Mesenchymal stem cell (in vitro differentiated cells and primary cell): ENCODE data around the gene PVALB.

Source experiments
- DNase-seq: peaks from one replicate; pipeline ENCODE4 v3.0.0-alpha.2; 2013
- H2AFZ ChIP-seq: one replicate; pipeline ENCODE4 v1.6.1; 2013; ENCODE audit warnings: low read depth, mild to moderate bottlenecking, control low read depth, inconsistent platforms, low read length, moderate library complexity
- H2AK5ac ChIP-seq: 2 replicates; pipeline ENCODE4 v1.6.1; 2013; ENCODE audit warnings: low read length, moderate library complexity, mild to moderate bottlenecking, inconsistent platforms; ENCODE audit not compliant: severe bottlenecking
- H2BK120ac ChIP-seq: one replicate; pipeline ENCODE4 v1.6.1; 2013; ENCODE audit warnings: low read depth, mild to moderate bottlenecking, inconsistent platforms, low read length, moderate library complexity
- H2BK12ac ChIP-seq, 2 experiments: one replicate each; pipeline ENCODE4 v1.6.1; 2013; ENCODE audit warnings: inconsistent platforms in 2 of 2, low read length in 2 of 2, mild to moderate bottlenecking in 2 of 2, moderate library complexity in 2 of 2, control low read depth in 1 of 2
- H2BK15ac ChIP-seq: one replicate; pipeline ENCODE4 v1.6.1; 2013; ENCODE audit warnings: mild to moderate bottlenecking, low read depth, inconsistent platforms; ENCODE audit not compliant: poor library complexity, severe bottlenecking
- H2BK5ac ChIP-seq: 2 replicates; pipeline ENCODE4 v1.6.1; 2013; ENCODE audit warnings: low read depth, mild to moderate bottlenecking, low read length, control low read depth, inconsistent platforms; ENCODE audit not compliant: poor library complexity, severe bottlenecking
- H3K14ac ChIP-seq, 2 experiments: one replicate each; pipeline ENCODE4 v1.6.1; 2013; ENCODE audit warnings: inconsistent platforms in 2 of 2, low read length in 2 of 2, control low read depth in 1 of 2, mild to moderate bottlenecking in 1 of 2, moderate library complexity in 1 of 2
- H3K18ac ChIP-seq, 2 experiments: one replicate each; pipeline ENCODE4 v1.6.1; 2013; ENCODE audit warnings: inconsistent platforms in 2 of 2, low read length in 2 of 2, control low read depth in 1 of 2, low read depth in 1 of 2, mild to moderate bottlenecking in 1 of 2
- H3K23ac ChIP-seq, 2 experiments: one replicate each; pipeline ENCODE4 v1.6.1; 2013; ENCODE audit warnings: inconsistent platforms in 2 of 2, low read length in 2 of 2, mild to moderate bottlenecking in 2 of 2, moderate library complexity in 2 of 2, control low read depth in 1 of 2
- H3K27ac ChIP-seq: 2 replicates; pipeline ENCODE4 v1.5.1; 2013; ENCODE audit warnings: mild to moderate bottlenecking, moderate library complexity, low read length, control low read depth, inconsistent platforms; ENCODE audit not compliant: poor library complexity, severe bottlenecking
- H3K27me3 ChIP-seq, 2 experiments: 2 replicates each; pipeline versions ENCODE4 v1.6.1 to v1.7.0; 2013; ENCODE audit warnings: low read length in 2 of 2, mild to moderate bottlenecking in 2 of 2, moderate library complexity in 2 of 2, control low read depth in 1 of 2, inconsistent platforms in 1 of 2; ENCODE audit not compliant: control insufficient read depth in 1 of 2, insufficient read depth in 1 of 2
- H3K36me3 ChIP-seq, 2 experiments: 2 replicates each; pipeline versions ENCODE4 v1.6.1 to v1.7.0; 2013; ENCODE audit warnings: low read length in 2 of 2, control low read depth in 1 of 2, inconsistent platforms in 1 of 2, low read depth in 1 of 2, mild to moderate bottlenecking in 1 of 2; ENCODE audit not compliant: insufficient read depth in 2 of 2, control insufficient read depth in 1 of 2
- H3K4ac ChIP-seq, 2 experiments: one replicate each; pipeline ENCODE4 v1.6.1; 2013; ENCODE audit warnings: inconsistent platforms in 2 of 2, low read length in 2 of 2, mild to moderate bottlenecking in 2 of 2, moderate library complexity in 2 of 2, control low read depth in 1 of 2, low read depth in 1 of 2
- H3K4me1 ChIP-seq: 2 replicates; pipeline ENCODE4 v1.6.1; 2013; ENCODE audit warnings: low read depth, low read length, control low read depth; ENCODE audit not compliant: control insufficient read depth, insufficient read depth
- H3K4me2 ChIP-seq: 2 replicates; pipeline ENCODE4 v1.6.1; 2013; ENCODE audit warnings: low read length, mild to moderate bottlenecking, inconsistent platforms; ENCODE audit not compliant: poor library complexity, severe bottlenecking
- H3K4me3 ChIP-seq, 2 experiments: 2 replicates each; pipeline versions ENCODE4 v1.5.1 to v1.7.0; 2013; ENCODE audit warnings: low read length in 2 of 2, mild to moderate bottlenecking in 2 of 2, control low read depth in 1 of 2, low read depth in 1 of 2; ENCODE audit not compliant: insufficient read depth in 1 of 2
- H3K79me1 ChIP-seq: replicated peaks from 2 replicates; pipeline ENCODE4 v1.6.1; 2013; ENCODE audit warnings: mild to moderate bottlenecking, control low read depth, low read length, inconsistent platforms; ENCODE audit not compliant: poor library complexity, severe bottlenecking
- H3K9ac ChIP-seq: 2 replicates; pipeline ENCODE4 v1.7.0; 2013; ENCODE audit warnings: mild to moderate bottlenecking, low read length, moderate library complexity
- H3K9me3 ChIP-seq: 2 replicates; pipeline ENCODE4 v1.7.0; 2013; ENCODE audit warnings: mild to moderate bottlenecking, low read length; ENCODE audit not compliant: control insufficient read depth
- H4K8ac ChIP-seq: one replicate; pipeline ENCODE4 v1.6.1; 2013; ENCODE audit warnings: inconsistent platforms, mild to moderate bottlenecking, low read length, moderate library complexity
- H4K91ac ChIP-seq: one replicate; pipeline ENCODE4 v1.6.1; 2013; ENCODE audit warnings: mild to moderate bottlenecking, low read length, inconsistent platforms
- WGBS: methylation state at CpG from one replicate; pipeline ENCODE4 v1.1.7; 2013; ENCODE audit warnings: mixed read lengths; 5-methylcytosine and 5-hydroxymethylcytosine counted together

Gene PVALB

GRCh38 chr22:36797374-36797773 lies 19.5 kb downstream of the PVALB start:
- Histone ChIP-seq H3K4me1 (no peaks in the 10 kb centered on the region), H3K9ac (no peak overlapping the region), H3K4me3 (no peak overlapping the region), H2AK5ac (no peak overlapping the region), H3K18ac (no peak overlapping the region), H4K8ac (no peak overlapping the region), H3K79me1 (no peaks in the 10 kb centered on the region), H3K9me3 (no peaks in the 10 kb centered on the region), H3K14ac (no peak overlapping the region), H2BK12ac (no peak overlapping the region), H4K91ac (no peak overlapping the region), H3K4me2 (no peak overlapping the region), H3K27me3 (peaks cover 51 to 66% of the 10 kb centered on the region in 2 experiments), H2BK15ac (no peak overlapping the region), H3K23ac (no peak overlapping the region), H2BK120ac (no peak overlapping the region), H3K27ac (no peak overlapping the region), H3K4ac (no peak overlapping the region), H2BK5ac (no peak overlapping the region), H3K36me3 (no peaks in the 10 kb centered on the region), H2AFZ (no peak overlapping the region)
- no peak for DNase-seq
- WGBS: 91% methylated on average over 9 of the region's 9 CpGs

- Histone ChIP-seq H4K8ac (no peak overlapping the region), H3K9me3 (no peaks in the 10 kb centered on the region), H3K27me3 (peaks cover 51 to 66% of the 10 kb centered on the region in 2 experiments), H3K4me2 (no peak overlapping the region), H3K27ac (no peak overlapping the region), H2BK120ac (no peak overlapping the region), H3K4me1 (no peaks in the 10 kb centered on the region), H3K23ac (no peak overlapping the region), H2BK12ac (no peak overlapping the region), H3K18ac (no peak overlapping the region), H4K91ac (peak overlapping the region; percentile 36), H3K14ac (no peak overlapping the region), H3K4me3 (no peak overlapping the region), H2BK15ac (no peak overlapping the region), H2AFZ (no peak overlapping the region), H3K79me1 (no peaks in the 10 kb centered on the region), H3K4ac (no peak overlapping the region), H3K36me3 (no peaks in the 10 kb centered on the region), H2BK5ac (no peak overlapping the region), H2AK5ac (no peak overlapping the region), H3K9ac (no peak overlapping the region)
- WGBS: 82% methylated on average over 7 of the region's 7 CpGs
- no peak for DNase-seq
Measured at GRCh38 chr22:36796552-36797175, 20.2 kb downstream of the PVALB start.

GRCh38 chr22:36795633-36796032 lies 21.2 kb downstream of the PVALB start:
- H3K14ac ChIP-seq: no peak overlapping the region
- no peak overlapping the region for H2BK5ac ChIP-seq
- no peak overlapping the region for H3K23ac ChIP-seq
- H2BK120ac ChIP-seq: no peak overlapping the region
- H3K27ac ChIP-seq: no peak overlapping the region
- no peak overlapping the region for H3K4me2 ChIP-seq
- H3K36me3 ChIP-seq: no peaks in the 10 kb centered on the region
- H2AK5ac ChIP-seq: no peak overlapping the region
- H4K91ac ChIP-seq: no peak overlapping the region
- no peak overlapping the region for H2BK12ac ChIP-seq
- no peak overlapping the region for H3K4me3 ChIP-seq
- no peak for DNase-seq
- no peak overlapping the region for H3K4ac ChIP-seq
- no peak overlapping the region for H2BK15ac ChIP-seq
- no peaks in the 10 kb centered on the region for H3K4me1 ChIP-seq
- no peaks in the 10 kb centered on the region for H3K9me3 ChIP-seq
- H4K8ac ChIP-seq: no peak overlapping the region
- peaks cover 58 to 69% of the 10 kb centered on the region in 2 experiments for H3K27me3 ChIP-seq
- 82% methylated on average over 6 of the region's 7 CpGs for WGBS
- no peak overlapping the region for H3K18ac ChIP-seq
- no peak overlapping the region for H3K9ac ChIP-seq
- no peak overlapping the region for H2AFZ ChIP-seq
- no peaks in the 10 kb centered on the region for H3K79me1 ChIP-seq

DNA sequence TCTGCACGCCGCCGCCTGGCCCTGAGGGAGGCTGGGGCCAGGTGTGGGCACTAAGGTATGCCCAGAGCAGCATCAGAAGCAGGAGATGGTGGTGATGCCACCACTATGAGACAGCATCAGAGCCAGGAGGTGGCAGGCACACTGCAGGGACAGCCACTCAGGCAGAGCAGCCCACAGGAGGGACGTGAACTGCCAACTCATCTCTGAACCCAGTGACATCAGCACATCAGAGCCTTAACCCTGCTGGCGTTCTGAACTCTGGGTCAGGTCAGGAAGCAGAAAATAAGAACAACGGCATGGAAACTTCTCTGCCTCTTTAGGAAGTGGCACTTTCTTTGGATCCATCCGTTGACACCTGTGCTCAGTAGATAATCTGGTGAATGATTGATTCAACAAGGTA lies 26.2 kb downstream of the PVALB start:
- no peak overlapping the region for H3K9ac ChIP-seq

More for the DNA sequence above, 26.2 kb downstream of the PVALB start:
- Histone ChIP-seq H2BK12ac (no peak overlapping the region), H2AK5ac (no peak overlapping the region), H2AFZ (no peak overlapping the region), H3K36me3 (no peaks in the 10 kb centered on the region), H3K14ac (no peak overlapping the region), H2BK15ac (no peak overlapping the region), H3K79me1 (no peaks in the 10 kb centered on the region), H3K4me3 (no peak overlapping the region), H2BK120ac (no peak overlapping the region), H3K23ac (no peak overlapping the region), H3K27ac (no peak overlapping the region), H3K4ac (no peak overlapping the region), H2BK5ac (no peak overlapping the region), H3K27me3 (peaks cover 66 to 73% of the 10 kb centered on the region in 2 experiments), H3K4me2 (no peak overlapping the region), H4K91ac (peak overlapping the region; percentile 43), H3K4me1 (no peaks in the 10 kb centered on the region), H3K18ac (no peak overlapping the region), H3K9me3 (no peaks in the 10 kb centered on the region), H4K8ac (peak overlapping the region; percentile 10)
- DNase-seq: no peak
- WGBS: 71% methylated on average over 7 of the region's 7 CpGs
